GM21825 (cell line): ENCODE measurements around the gene ANO1.

ENCODE experiments used
- ATAC-seq: cut with Tn5 transposase; IDR thresholded peaks from one replicate; pipeline ENCODE4 v1.9.1; 2021; ENCODE audit warnings: mild to moderate bottlenecking, moderate library complexity; ENCODE audit not compliant: unreplicated experiment

ANO1 gene

DNA sequence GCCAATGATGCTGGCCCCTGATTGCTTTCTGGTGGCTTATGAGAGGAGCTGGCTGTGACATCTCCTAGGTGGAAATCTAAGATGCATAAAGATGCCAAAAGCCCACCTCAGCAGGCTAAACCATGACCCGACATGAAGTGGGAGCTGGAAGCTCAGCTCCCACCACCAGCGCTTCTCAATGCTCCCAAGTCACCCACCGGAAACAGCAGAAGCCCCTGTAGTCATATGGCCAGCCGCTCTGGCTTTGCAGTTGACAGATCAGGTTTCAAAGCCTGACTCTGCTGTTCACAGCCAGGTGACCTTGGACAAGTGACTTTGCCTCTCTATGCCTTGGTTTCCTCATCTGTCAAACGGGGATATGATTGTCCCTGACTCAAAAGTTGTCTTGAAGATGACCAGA is 29.1 kb upstream of the ANO1 start:
- ATAC-seq, result no peak

GRCh38 chr11:70050243-70050642 is 27.9 kb upstream of the ANO1 start:
- ATAC-seq, result no peak

DNA sequence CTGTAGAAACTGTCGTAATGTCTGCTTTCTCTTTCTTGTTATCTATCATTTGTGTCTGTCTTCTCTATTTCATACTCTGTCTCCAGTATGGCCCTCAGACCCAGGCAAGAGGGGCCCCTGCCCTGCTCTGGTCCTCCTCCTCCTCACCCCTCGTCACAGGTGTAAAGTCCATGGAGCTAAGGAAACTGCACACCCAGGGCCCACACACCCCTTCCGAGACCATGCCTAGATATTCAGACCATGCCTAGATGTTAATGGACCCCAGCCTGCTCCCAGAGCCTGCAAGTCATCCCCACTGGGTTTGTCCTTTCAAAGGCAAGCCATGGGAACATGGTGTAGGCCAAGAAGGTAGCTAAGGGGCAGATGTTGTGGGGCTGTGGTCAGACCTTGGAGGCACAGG is 24.1 kb upstream of the ANO1 start:
- no peak for ATAC-seq

GRCh38 chr11:70055444-70055843 is 22.7 kb upstream of the ANO1 start:
- ATAC-seq, result no peak

GRCh38 chr11:70057080-70057479 is 21.0 kb upstream of the ANO1 start:
- ATAC-seq, result no peak

GRCh38 chr11:70059971-70060370 is 18.1 kb upstream of the ANO1 start:
- no peak for ATAC-seq

DNA sequence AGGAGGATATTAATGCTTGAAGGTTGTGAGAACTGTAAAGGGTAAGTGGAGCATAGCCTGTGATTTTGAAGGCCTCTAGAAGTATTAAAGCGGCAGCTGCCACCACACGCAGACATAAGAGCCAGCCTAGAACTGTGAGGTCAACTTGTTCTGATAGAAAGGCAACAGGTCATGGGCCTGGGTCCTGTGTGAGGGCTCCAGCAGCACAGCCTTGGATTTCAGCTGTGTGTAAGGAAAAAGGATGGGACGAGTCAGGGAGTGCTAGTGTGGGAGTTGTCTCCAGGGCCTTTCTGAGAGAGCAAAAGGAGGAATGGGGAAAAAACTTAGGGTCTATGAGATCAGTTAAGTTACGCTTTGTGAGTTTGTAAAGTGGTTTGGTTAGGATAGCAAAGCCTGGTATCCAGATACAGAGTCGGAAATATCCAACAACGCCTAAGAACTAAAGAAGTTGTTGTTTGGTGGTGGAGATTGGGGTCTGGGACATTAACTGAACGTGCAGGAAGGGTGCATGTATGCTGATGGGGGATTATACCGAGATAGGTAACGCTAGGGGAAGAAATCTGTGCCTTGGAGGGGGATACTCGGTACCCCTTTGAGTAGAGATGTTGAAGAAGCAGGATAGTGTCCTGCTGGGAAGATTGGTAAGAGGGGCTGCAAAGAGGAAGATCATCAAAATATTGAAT is 17.4 kb upstream of the ANO1 start:
- ATAC-seq, result no peak

- ATAC-seq, result no peak
Measured at GRCh38 chr11:70061734-70062133, 16.4 kb upstream of the ANO1 start.

DNA sequence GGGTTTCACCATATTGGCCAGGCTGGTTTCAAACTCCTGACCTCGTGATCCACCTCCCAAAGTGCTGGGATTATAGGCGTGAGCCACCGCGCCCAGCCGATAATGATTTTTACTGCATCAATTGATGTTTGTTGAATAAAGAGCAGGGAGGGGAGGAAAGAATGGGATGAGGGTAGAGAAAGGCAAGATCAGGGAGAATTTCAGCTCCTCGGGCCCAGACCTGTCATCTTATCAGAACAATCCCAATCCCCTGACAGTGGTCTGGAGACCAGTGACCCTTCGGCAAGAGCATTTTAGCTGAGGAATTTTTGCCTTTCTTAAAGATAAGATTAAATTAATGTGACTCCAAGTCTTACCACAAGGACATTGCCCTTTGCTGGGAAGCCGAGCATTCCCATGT is 15.0 kb upstream of the ANO1 start:
- no peak for ATAC-seq

GRCh38 chr11:70063555-70063954 is 14.6 kb upstream of the ANO1 start:
- ATAC-seq, result no peak

DNA sequence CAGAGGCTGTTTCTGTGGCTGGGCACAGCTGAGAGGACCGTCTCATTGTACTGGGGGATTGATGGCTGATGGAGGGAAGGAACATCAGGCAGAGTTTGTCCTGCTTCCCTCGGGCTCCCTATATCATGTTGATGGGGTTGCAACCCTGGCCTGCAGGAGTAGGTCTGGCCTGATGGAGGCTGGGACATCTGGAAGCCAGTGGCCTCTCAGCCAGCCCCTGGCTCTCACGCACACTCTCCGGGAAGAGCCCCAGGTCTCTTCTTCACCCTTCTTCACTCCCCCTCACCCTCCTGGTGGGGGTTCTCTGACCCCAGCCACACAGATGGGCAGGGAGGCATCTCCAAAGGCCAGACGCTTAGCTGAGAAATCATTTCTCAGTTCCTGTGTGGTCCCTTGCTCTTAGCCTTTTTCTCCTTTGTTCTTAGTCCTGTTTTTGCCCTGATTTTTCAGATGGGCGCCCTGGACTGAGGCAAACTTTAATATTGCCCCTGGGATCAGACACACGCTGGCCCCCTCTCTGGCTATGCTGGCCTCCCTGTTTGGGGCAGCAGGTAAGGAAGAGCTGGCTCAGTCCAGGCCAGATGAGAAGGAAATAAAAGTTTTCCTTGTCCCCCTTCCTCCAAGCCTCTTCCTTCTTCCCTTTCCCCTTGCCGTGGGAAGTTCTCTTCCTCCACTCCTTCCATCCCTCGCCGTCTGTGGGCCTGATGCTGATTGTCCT is 13.9 kb upstream of the ANO1 start:
- no peak for ATAC-seq

- no peak for ATAC-seq
Measured at GRCh38 chr11:70064726-70065317, 13.3 kb upstream of the ANO1 start.

DNA sequence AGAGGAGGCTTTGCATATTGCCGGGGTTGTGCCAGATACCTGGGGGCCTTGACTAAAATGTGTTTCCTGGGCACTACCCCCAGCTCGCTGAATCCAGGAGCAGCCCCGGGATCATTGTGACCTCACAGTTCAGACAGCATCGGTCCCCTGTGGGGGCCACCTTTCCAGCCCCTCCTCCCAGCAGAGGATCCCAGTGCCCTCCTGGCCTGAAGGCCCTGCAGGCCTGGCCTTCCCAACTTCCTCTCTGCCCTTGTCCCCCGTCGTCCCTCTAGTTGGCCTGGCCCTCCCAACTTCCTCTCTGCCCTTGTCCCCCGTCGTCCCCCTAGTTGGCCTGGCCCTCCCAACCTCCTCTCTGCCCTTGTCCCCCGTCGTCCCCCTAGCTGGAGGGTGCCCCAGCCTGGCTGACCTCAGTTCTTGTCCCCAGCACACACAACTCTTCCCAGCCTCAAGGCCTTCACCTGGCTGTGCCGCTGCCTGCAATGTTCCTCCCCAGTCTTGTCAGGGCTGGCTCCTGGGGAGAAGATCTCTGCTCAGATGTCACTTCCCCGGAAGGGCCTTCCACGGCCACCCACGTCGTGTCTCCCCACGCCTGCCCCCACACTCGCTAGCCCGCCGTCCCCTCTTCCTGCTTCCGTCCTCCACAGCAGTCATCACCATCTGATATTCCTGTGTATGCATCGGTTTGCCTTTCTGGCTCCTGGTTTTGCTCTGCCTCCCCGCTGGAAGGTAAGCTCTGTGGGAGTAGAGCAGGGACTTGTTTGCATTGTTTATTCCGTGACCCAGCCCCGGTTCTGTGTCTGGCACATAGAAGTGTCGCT is 12.6 kb upstream of the ANO1 start:
- no peak for ATAC-seq

GRCh38 chr11:70066136-70066520 is 12.0 kb upstream of the ANO1 start:
- no peak for ATAC-seq

GRCh38 chr11:70066628-70067027 is 11.5 kb upstream of the ANO1 start:
- ATAC-seq, result no peak

DNA sequence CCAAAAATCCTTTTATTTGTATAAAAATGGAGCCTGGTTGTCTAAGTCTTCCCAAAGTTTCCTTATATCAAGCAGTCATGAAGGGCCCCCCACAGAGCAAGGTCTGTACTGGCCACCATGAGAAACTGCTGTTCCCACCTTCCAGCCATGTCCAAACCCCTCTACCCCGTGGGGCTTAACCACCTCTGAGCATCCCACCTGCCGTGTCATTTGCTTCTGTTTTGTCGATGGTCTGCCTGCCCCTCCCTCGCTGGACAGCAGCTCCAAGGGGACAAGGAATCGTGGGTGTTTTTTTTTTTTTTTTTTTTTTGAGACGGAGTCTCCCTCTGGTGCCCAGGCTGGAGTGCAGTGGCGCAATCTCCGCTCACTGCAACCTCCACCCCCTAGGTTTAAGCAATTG is 11.1 kb upstream of the ANO1 start:
- ATAC-seq, result no peak

DNA sequence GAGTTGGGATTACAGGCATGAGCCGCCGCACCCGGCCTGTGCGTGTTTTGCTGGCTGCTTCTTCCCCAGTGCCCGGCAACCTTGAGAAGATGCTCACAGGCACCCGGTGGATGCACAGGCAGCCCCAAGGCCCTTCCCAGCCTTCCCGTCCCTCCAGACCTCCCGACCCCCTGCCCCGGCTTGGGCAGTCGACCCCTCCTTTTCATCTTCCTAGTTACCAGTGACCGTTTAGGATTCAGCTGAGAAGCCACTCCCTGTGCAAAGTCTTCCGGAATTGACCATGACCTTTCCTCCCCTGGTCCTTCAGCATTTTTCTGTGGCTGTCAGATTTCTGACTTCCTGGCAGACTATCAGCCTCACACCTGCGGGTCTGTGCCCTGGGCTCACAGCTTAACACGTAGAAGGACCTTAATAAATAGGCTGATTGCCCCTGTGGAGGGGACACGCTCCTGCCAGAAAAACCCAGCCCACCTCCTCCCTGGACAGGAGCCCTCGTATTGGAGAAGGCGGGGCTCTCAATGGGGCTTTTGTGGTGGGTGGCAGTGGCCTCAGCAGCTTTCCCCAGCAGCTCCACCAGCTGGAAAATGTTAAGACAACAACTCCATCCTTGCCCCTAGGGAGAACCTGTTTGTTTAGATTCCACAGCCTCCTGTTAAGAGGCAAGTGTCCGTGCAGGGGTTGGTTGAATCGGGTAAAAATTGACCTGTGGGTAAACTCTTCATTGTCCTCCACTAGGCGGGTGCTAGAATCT is 10.4 kb upstream of the ANO1 start:
- ATAC-seq, result no peak

DNA sequence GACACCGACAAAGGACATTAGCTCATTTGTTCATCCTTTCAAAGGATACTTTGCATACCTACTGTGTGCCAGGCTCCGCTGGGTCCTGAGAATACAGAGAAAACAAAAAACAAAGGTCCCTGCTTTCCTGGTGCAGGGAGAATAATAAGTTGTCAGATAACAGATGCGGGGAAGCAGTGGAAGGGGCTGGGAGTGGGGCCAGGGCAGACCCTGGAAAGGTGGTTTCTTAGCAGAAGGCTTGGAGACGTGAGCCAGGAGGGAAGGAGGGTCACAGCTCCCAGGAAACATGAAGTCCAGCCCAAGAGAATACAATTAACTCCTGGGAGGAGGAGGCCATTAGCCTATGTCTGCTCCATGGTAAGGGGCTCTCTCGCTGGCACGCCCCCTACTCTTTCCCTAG is 9.8 kb upstream of the ANO1 start:
- ATAC-seq, result no peak

DNA sequence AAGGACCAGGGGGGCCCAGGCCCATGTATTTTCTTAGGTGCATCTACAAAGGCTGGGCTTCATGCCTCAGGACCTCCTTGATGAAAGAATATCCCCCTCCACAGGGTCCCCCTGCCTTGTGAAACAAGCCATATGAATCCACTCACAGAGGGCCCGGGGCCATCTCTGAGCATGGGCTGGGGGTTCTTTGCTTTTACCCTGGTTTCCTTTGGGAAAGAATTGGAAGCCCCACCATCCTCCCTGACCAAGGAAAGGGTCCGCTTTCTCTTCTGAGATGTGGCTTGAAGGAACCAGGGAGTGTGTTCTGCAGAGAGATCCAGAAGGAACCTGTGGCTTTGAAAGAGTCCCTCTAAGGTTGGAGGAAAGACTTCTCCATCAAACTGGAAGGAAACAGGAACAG is 9.2 kb upstream of the ANO1 start:
- ATAC-seq, result no peak

- no peak for ATAC-seq
Measured at GRCh38 chr11:70070706-70071105, 7.4 kb upstream of the ANO1 start.

GRCh38 chr11:70071996-70072395 is 6.1 kb upstream of the ANO1 start:
- no peak for ATAC-seq
